HepG2 (cell line): Measurements from ENCODE around the gene TECPR1. TPM values are rescaled to one million over a fixed set of nuclear protein-coding genes. Genes with fewer than 3 reads are reported as not detected.

ENCODE experiments used
- ATAC-seq: fragments of 200-7000 bp; cut with Tn5 transposase; 3 replicates; pipeline ENCODE4 v1.9.1; 2020; ENCODE audit warnings: mild to moderate bottlenecking, moderate library complexity
- BruUV-seq: library from RNA; stranded (reverse); fragments of 400-500 nt; replicated peaks from 2 replicates; lab custom pipeline; 2021; lab: Mats Ljungman, UMichigan
- CTCF ChIA-PET: fragments of 300-600 bp; formaldehyde crosslinking; extraction: SDS; loops from one replicate; lab custom pipeline; 2021; ENCODE audit warnings: low total read pairs, inconsistent platforms, low intra/inter-chr PET ratio; lab: Yijun Ruan, JAX
- POLR2A ChIA-PET: fragments of 350-600 bp; sonication (Branson Sonifier 250); formaldehyde crosslinking; loops from one replicate; lab custom pipeline; 2020; ENCODE audit warnings: antibody characterized with exemption, inconsistent platforms; lab: Yijun Ruan, JAX
- DNase-seq: peaks from one replicate; pipeline ENCODE4 v3.0.0-alpha.2; 2015; ENCODE audit warnings: low spot score
- FAIRE-seq: peaks from 3 replicates; lab custom pipeline; 2011; peaks lifted over from hg19 to GRCh38; lab: Jason Lieb, UNC
- H2AFZ ChIP-seq: one replicate; pipeline ENCODE4 v1.6.1; 2011; ENCODE audit warnings: low read length, inconsistent platforms
- H3K27ac ChIP-seq: fragments of 300-600 bp; 3 replicates; pipeline ENCODE4 v1.8.0; 2011; ENCODE audit warnings: mixed run types, mild to moderate bottlenecking, mixed read lengths, low read length, inconsistent platforms; ENCODE audit not compliant: insufficient read depth; ENCODE audit errors: extremely low read length
- H3K27me3 ChIP-seq, 2 experiments: fragments of 200-600 bp in 1 of 2; 2 replicates in 1 of 2; 3 replicates in 1 of 2; pipeline versions ENCODE4 v1.6.0 to v1.8.0; 2011; ENCODE audit warnings: low read length in 2 of 2, mild to moderate bottlenecking in 2 of 2, moderate library complexity in 2 of 2, inconsistent platforms in 1 of 2; ENCODE audit not compliant: insufficient read depth in 2 of 2, control insufficient read depth in 1 of 2
- H3K36me3 ChIP-seq, 2 experiments: fragments of 200-600 bp in 1 of 2; replicated peaks in 1 of 2; 2 replicates in 1 of 2; 3 replicates in 1 of 2; pipeline versions ENCODE4 v1.5.1 to v1.8.0; 2011; ENCODE audit warnings: low read length in 2 of 2, inconsistent platforms in 1 of 2; ENCODE audit not compliant: insufficient read depth in 2 of 2, control insufficient read depth in 1 of 2
- H3K4me1 ChIP-seq: 2 replicates; pipeline ENCODE4 v1.5.1; 2012; ENCODE audit warnings: low read length, inconsistent platforms; ENCODE audit not compliant: insufficient read depth
- H3K4me2 ChIP-seq: 2 replicates; pipeline ENCODE4 v1.6.0; 2011; ENCODE audit warnings: low read depth, low read length, inconsistent platforms
- H3K4me3 ChIP-seq, 3 experiments: fragments of 200-600 bp in 1 of 3; sonication (generic), shearing (Covaris generic) in 1 of 3; replicated peaks in 1 of 3; 2 replicates each; pipeline ENCODE4 v1.5.1; 2011 to 2016; ENCODE audit warnings: low read length in 3 of 3, inconsistent platforms in 2 of 3, low read depth in 2 of 3, mild to moderate bottlenecking in 2 of 3, control low read depth in 1 of 3, mixed read lengths in 1 of 3; ENCODE audit not compliant: insufficient read depth in 1 of 3
- H3K79me2 ChIP-seq: one replicate; pipeline ENCODE4 v1.6.1; 2011; ENCODE audit warnings: low read length, inconsistent platforms; ENCODE audit not compliant: insufficient read depth
- H3K9ac ChIP-seq: 2 replicates; pipeline ENCODE4 v1.6.0; 2011; ENCODE audit warnings: mild to moderate bottlenecking, low read depth, low read length, inconsistent platforms; ENCODE audit not compliant: insufficient read depth
- H3K9me3 ChIP-seq: 2 replicates; pipeline ENCODE4 v1.5.1; 2012; ENCODE audit warnings: mild to moderate bottlenecking, low read length
- H4K20me1 ChIP-seq: 2 replicates; pipeline ENCODE4 v1.6.0; 2011; ENCODE audit warnings: inconsistent platforms, mild to moderate bottlenecking, low read length, moderate library complexity; ENCODE audit not compliant: insufficient read depth
- FOXM1 ChIP-seq: sonication (generic); formaldehyde crosslinking; IDR thresholded peaks from 2 replicates; pipeline ENCODE4 v1.5.0; 2020; ENCODE audit warnings: missing genetic modification reagents
- MED13 ChIP-seq: sonication (generic); formaldehyde crosslinking; IDR thresholded peaks from 2 replicates; pipeline ENCODE4 v1.5.0; 2020; ENCODE audit warnings: missing genetic modification reagents
- MLXIP ChIP-seq: sonication (generic); formaldehyde crosslinking; IDR thresholded peaks from 2 replicates; pipeline ENCODE4 v1.9.0; 2021; ENCODE audit warnings: missing genetic modification reagents, borderline replicate concordance
- MXI1 ChIP-seq: IDR thresholded peaks from 3 replicates; pipeline ENCODE4 v1.6.1; 2012; ENCODE audit warnings: low read depth, low read length, inconsistent platforms, borderline replicate concordance
- NFE2 ChIP-seq: sonication (generic); formaldehyde crosslinking; IDR thresholded peaks from 2 replicates; pipeline ENCODE4 v1.4.0; 2020; ENCODE audit warnings: missing genetic modification reagents
- PHF20 ChIP-seq: sonication (generic); formaldehyde crosslinking; IDR thresholded peaks from 2 replicates; pipeline ENCODE4 v1.5.0; 2020; ENCODE audit warnings: mild to moderate bottlenecking, missing genetic modification reagents
- RFXANK ChIP-seq: IDR thresholded peaks from 2 replicates; pipeline ENCODE4 v1.6.1; 2016
- SKIL ChIP-seq: sonication (generic); formaldehyde crosslinking; IDR thresholded peaks from 2 replicates; pipeline ENCODE4 v1.8.0; 2022; ENCODE audit warnings: missing genetic modification reagents, mild to moderate bottlenecking, moderate library complexity, borderline replicate concordance
- SMC3 ChIP-seq: IDR thresholded peaks from 2 replicates; pipeline ENCODE4 v1.6.1; 2011; ENCODE audit warnings: low read length, improper control_type of control experiment
- SRF ChIP-seq: IDR thresholded peaks from 2 replicates; pipeline ENCODE4 v1.6.1; 2011; ENCODE audit warnings: mild to moderate bottlenecking, low read depth, low read length, moderate library complexity
- ZEB1 ChIP-seq: IDR thresholded peaks from 2 replicates; pipeline ENCODE4 v1.6.1; 2012; ENCODE audit warnings: mild to moderate bottlenecking, low read depth, inconsistent platforms; ENCODE audit not compliant: insufficient replicate concordance
- ZGPAT ChIP-seq: IDR thresholded peaks from 2 replicates; pipeline ENCODE4 v1.6.1; 2016; ENCODE audit warnings: mild to moderate bottlenecking
- ZNF7 ChIP-seq: IDR thresholded peaks from 2 replicates; pipeline ENCODE4 v1.6.1; 2016; ENCODE audit warnings: missing biosample characterization, missing genetic modification reagents
- ZNF704 ChIP-seq: sonication (generic); formaldehyde crosslinking; IDR thresholded peaks from 2 replicates; pipeline ENCODE4 v1.8.1; 2023; ENCODE audit warnings: mild to moderate bottlenecking, inconsistent platforms, moderate library complexity, missing genetic modification reagents, borderline replicate concordance
- ZNF775 ChIP-seq: sonication (generic); formaldehyde crosslinking; IDR thresholded peaks from 2 replicates; pipeline ENCODE4 v1.4.0; 2020; ENCODE audit warnings: missing genetic modification reagents, mild to moderate bottlenecking, moderate library complexity, borderline replicate concordance
- ZSCAN21 ChIP-seq: sonication (generic); formaldehyde crosslinking; IDR thresholded peaks from 2 replicates; pipeline ENCODE4 v1.8.0; 2022; ENCODE audit warnings: mild to moderate bottlenecking, missing genetic modification reagents, moderate library complexity, borderline replicate concordance
- ZSCAN29 ChIP-seq: sonication (generic); formaldehyde crosslinking; conservative IDR thresholded peaks from 2 replicates; pipeline ENCODE4 v1.4.0; 2020; ENCODE audit warnings: mild to moderate bottlenecking, missing genetic modification reagents
- WGBS: methylation state at CpG from one replicate; pipeline ENCODE4 v1.1.6; 2017; ENCODE audit warnings: low lambda C conversion rate; 5-methylcytosine and 5-hydroxymethylcytosine counted together
- in situ Hi-C: cut with HindIII; loops from 2 replicates; pipeline ENCODE4 v1.10.0; 2017; ENCODE audit warnings: low pct_unique_long_range_greater_than_20kb; ENCODE audit not compliant: extremely low pct_ligation_motif_present
- intact Hi-C: fragments of 100-400 bp; cut with micrococcal nuclease; formaldehyde crosslinking; loops from one replicate; pipeline ENCODE4 v1.10.0; 2022; ENCODE audit not compliant: unreplicated experiment
- polyA plus RNA-seq, 8 experiments: library from polyadenylated mRNA; depleted of rRNA in 3 of 8; stranded (reverse) in 7 of 8; unstranded in 1 of 8; fragments of >200 nt; fragmentation: Illumina TruSeq in 4 of 8; extraction: Trizol in 4 of 8; gene quantifications; 2 replicates each; pipeline versions ENCODE4 v1.2.1 to v1.2.3, GENCODE V29; 2011 to 2016; ENCODE audit warnings: low read depth in 4 of 8, missing spikeins in 1 of 8, mixed read lengths in 1 of 8; ENCODE audit not compliant: insufficient read depth in 1 of 8
- total RNA-seq, 5 experiments: library from RNA; depleted of rRNA; stranded (reverse); fragments of >200 nt; fragmentation: Illumina TruSeq; extraction: Trizol; gene quantifications; 2 replicates each; pipeline ENCODE4 v1.2.3, GENCODE V29; 2016; ENCODE audit warnings: low read depth in 1 of 5

TECPR1 gene
- total and polyA plus RNA-seq, 2 of the 13 experiments (the other 11 are each of a cell fraction or from before 2014, with no cell fraction given): 2.3 to 6.3 TPM

GRCh38 chr7:98168181-98168903 is 83.7 kb downstream of the TECPR1 start:
- no peaks in the 10 kb centered on the region for H3K79me2 ChIP-seq
- no TSS peak for BruUV-seq
- H3K36me3 ChIP-seq: peaks cover 10 to 35% of the 10 kb centered on the region in 2 experiments; a peak in 4 of 5 replicates
- H2AFZ ChIP-seq: no peak overlapping the region
- DNase-seq: peak; percentile 66
- peak; percentile 79 for FAIRE-seq
- no peak overlapping the region for H3K4me3 ChIP-seq
- H3K4me1 ChIP-seq: no peaks in the 10 kb centered on the region
- no peaks in the 10 kb centered on the region for H3K27me3 ChIP-seq
- 79% methylated on average over 17 of the region's 17 CpGs for WGBS
- ATAC-seq: peak; percentile 70
- H3K9ac ChIP-seq: no peak overlapping the region
- intact Hi-C loops: loop anchor here (1.0 kb wide), 1 partner anchor 147 kb away; no protein-coding TSS in a partner anchor
- in situ Hi-C loops: loop anchor here (10.0 kb wide), 1 partner anchor 64 kb away; the partner anchor contains the start of gene LMTK2
- POLR2A ChIA-PET: interaction anchor here (1.3 kb wide), 1 partner anchor 147 kb away, joined by 4 read pairs; no protein-coding TSS in a partner anchor
- peaks cover 25% of the 10 kb centered on the region for H4K20me1 ChIP-seq
- H3K27ac ChIP-seq: no peak overlapping the region
- CTCF ChIA-PET: interaction anchor here (0.6 to 5.4 kb wide), 3 partner anchors 62 to 151 kb away, joined by 3 to 68 read pairs (median 18); partner anchors contain the start of gene LMTK2
- no peaks in the 10 kb centered on the region for H3K9me3 ChIP-seq
- no peak overlapping the region for H3K4me2 ChIP-seq
- TF ChIP-seq PHF20 (CRISPR knock-in tag) (no peak), MED13 (no peak), SKIL (CRISPR knock-in tag) (no peak), RFXANK (CRISPR knock-in tag) (no peak), ZNF704 (CRISPR knock-in tag) (no peak), ZNF7 (no peak), NFE2 (CRISPR knock-in tag) (no peak), MLXIP (no peak), SRF (no peak), FOXM1 (CRISPR knock-in tag) (no peak), SMC3 (peak; percentile 82), ZEB1 (peak; percentile 68), ZGPAT (CRISPR knock-in tag) (no peak), ZSCAN29 (CRISPR knock-in tag) (no peak), MXI1 (no peak), ZNF775 (no peak), ZSCAN21 (CRISPR knock-in tag) (no peak)
